HG03108 (cell line): Measurements from ENCODE around the gene CLEC17A.
A peak's percentile ranks its signal among the peaks of the same experiment; 100 is the strongest.
"Not testable (repeated sequence)": the region's sequence is repeated elsewhere in the genome, so short reads cannot be mapped to it uniquely, and the experiment has no call there.

ENCODE experiments used
- ATAC-seq: cut with Tn5 transposase; IDR thresholded peaks from one replicate; pipeline ENCODE4 v1.9.1; 2021; ENCODE audit warnings: moderate library complexity; ENCODE audit not compliant: unreplicated experiment

Gene CLEC17A, protein sequence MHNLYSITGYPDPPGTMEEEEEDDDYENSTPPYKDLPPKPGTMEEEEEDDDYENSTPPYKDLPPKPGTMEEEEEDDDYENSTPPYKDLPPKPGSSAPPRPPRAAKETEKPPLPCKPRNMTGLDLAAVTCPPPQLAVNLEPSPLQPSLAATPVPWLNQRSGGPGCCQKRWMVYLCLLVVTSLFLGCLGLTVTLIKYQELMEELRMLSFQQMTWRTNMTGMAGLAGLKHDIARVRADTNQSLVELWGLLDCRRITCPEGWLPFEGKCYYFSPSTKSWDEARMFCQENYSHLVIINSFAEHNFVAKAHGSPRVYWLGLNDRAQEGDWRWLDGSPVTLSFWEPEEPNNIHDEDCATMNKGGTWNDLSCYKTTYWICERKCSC

DNA sequence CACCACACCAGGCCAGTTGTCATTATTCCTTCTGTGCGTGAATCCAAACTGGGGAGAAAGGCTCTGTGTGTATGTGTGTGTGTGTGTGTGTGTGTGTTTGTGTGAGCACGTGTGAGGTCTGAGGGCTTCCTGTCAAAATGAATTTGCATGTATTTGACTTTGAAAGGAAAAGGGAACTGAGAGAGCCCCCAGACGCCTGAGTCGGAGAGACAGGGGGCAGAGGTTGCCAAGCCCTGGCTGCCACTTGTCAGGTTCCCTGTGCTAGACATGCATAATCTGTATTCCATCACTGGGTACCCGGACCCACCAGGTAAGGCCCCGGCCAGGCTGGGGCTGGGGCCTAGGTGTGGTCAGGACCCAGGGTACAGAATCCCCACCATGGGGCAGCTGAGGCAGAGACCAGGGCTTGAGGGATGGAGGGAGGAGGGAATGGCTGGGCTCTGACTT lies at the start of gene CLEC17A:
Gene CLEC17A, plus strand, starts transcription at position 191 of the 447 bp plus-strand sequence. Its CDS starts 77 bp downstream, at position 268.
- no peak for ATAC-seq

DNA sequence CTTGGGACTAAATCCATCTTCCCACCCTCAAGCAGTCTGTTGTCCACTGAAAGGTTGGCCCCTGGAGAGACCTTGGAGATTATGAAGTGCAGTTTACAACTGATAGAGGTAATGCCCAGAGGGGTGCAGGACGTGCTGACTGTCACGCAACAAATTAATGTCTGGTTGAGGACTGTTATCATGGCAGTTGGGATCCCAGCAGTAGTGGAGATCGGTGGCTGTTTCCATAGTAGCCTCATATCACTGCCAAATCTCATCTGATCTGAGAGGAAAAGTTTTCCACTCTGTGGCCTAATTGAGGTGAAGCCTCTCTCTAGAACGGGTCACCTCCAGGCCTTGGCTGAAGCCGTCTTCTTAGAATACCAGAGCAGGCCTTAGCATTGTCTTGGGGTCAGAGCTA lies 49.4 kb upstream of the CLEC17A start:
- ATAC-seq = no peak

DNA sequence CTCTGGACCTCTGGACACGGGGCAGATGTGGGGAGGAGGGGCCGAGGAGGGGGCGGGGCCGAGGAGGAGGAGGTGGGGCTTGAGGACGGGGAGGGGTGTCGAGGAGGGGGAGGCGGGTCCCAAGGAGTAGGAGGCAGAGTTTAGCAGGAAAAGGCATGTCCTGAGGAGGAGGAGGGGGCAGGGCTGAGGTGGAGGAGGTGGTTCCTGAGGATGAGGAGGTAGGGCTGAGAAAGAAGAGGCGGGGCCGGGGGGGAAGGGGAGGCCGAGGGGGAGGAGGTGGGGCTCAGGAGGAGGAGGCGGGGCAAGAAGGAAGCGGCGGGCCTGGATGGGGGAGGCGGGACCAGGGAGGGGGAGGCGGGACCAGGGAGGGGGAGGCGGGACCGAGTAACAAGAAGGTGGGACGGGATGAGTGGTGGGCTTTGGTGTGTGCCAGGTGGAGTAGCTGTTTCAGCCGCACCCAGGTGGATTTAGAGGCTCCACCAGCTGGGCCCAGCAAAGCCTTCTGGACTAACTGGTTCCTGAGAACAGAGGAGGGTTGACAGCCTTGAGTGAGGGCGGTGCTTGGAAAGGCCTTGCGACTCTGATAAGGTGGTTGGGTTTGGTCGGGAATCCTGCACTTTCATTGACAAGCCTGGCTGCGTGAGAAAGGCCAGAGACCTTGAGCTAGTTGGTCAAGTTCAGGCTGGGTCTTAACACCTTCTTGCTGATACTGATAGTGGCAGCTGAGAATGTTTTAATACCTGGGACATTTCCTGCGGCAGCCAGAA lies 45.8 kb upstream of the CLEC17A start:
- ATAC-seq = no peak

DNA sequence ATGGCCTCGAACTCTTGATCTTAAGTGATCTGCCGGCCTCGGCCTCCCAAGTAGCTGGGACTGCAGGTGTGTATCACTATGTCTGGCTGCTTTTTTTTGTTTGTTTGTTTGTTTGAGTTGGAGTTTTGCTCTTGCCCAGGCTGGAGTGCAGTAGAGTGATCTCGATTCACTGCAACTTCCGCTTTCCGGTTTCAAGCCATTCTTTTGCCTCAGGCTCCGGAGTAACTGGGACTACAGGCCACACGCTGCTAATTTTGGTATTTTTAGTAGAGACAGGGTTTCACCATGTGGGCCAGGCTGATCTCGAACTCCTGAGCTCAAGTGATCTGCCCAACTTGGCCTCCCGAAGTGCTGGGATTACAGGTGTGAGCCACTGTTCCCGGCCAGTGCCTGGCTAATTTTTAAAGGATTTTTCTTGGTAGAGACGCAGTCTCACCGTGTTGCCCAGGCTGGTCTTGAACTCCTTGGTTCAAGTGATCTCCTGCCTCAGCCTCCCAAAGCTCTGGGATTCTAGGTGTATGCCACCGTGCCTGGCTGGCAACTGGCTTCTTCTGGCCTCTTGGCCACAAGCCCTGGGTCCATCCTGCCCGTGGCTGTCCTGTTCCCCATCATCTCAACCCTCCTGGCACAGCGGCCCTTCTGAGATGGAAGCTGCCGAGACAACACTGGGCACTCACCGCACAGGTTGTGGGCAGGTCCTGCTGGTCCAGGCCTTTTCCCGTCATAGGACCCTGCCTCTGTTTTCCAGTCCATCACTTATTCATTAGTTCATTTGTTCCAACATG lies 42.0 kb upstream of the CLEC17A start:
- ATAC-seq = no peak

DNA sequence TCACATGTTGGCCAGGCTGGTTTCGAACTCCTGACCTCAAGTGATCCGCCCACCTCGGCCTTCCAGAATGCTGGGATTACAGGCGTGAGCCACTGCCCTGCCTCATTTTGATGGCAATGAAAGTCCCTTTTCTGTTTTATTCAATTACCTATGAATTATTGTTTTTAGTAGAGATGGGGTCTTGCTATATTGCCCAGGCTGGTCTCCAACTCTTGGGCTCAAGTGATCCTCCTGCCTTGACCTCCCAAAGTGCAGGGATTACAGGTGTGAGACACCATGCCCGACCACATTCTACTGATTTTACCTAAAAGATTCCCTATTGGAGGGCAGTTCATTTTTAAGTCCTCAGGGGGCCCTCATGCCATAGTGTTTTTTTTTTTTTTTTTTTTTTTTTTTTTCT lies 40.9 kb upstream of the CLEC17A start:
- ATAC-seq = not testable (repeated sequence)

DNA sequence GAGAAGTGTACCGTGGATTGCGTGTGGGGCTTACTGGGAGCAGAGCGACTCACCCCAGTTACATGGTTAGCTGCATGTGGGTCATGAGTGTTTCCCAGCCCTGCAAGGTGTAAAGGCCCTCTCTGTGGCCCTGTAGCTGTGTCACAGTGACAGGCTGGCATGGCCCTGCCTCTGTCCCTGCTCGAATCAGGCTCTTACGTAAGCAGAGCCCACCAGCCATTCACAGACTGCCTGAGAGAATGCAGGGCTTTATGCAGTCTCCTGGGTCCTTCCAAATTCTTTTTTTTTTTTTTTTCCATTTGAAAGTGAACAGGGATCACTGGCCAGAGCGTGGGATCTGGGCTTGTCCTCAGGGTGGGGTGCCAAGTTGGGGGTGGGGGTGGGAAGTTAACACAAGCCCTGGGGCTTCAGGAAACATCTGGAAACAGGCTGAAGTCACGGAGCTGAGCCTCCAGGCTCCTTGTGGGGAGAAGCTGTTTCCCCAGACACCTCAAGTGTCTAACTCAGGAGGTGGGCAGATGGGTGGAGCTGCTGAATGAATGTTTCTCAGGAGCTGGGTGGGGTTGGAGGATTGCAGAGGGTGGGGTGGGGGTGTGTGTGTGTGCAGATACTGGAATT lies 40.1 kb upstream of the CLEC17A start:
- no peak for ATAC-seq

DNA sequence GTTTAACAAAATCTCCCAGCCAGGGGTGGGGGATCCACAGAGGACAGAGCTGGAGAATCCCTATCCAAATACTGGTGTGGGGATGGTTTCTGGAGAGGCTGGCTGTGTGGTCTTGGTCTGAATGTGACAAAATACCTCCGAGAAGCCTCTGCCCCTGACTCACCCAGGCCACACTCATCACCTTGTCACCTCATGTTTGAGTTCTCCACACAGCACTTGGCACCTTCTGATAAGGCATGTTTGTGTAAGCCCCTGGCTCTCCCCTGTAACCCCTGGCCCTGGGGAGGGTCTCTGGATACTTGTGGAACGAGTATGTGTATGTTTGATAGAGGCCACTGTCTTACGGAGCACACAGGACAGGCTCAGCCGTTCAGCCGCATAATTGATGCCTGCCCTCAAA lies 38.8 kb upstream of the CLEC17A start:
- no peak for ATAC-seq

DNA sequence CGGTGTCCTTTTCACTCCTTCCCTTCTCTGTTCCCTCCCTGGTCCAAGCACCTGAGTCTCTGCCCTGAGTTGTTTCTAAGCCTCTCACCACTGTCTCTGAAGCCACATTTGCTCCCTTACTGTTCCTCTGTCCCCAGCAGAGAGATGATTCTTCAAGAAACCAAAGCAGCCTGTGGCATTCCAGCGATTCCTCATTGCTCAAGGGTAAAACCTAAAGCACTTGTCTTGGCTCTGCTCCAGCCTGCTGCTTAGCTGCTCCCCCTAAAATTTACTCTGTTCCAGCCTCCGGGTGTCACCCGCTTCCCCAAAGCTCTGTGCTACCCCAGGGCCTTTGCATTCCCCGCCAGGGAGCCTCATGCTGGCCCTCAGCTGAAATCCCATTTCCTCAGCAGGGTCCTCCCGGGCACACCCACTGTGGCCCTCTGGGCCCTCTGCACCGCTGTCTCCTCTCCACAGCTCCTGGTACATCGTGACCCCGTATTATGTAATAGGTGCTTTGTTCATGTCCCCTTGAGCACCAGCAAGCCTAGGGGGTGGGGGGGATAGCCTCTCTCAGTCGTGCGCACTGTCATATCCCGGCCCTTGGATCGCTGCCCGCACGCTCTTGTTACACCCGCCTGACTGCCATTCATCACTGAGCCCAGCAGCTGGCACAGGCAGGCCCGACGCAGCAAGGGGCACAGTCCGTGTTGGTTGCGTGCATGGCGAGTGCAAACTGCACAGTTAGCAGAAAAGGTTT lies 37.7 kb upstream of the CLEC17A start:
- no peak for ATAC-seq

DNA sequence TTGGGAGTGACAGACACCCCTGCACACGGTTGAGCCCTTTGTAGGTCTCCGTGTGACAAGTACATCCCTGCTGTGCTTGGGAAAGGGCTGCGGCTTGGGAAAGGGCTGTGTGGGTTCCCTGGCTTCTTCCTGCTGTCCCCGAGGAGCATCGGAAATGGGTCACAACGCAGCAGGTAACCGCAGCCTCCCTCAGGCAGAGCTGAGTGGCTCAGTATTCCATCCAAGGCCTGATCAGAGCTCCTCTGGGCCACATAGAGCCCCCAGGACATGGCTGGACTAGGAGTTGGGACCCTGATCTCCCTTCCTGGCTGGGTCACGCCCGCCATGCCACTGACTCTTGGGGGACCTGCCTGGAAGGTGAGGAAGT lies 37.2 kb upstream of the CLEC17A start:
- ATAC-seq = no peak

DNA sequence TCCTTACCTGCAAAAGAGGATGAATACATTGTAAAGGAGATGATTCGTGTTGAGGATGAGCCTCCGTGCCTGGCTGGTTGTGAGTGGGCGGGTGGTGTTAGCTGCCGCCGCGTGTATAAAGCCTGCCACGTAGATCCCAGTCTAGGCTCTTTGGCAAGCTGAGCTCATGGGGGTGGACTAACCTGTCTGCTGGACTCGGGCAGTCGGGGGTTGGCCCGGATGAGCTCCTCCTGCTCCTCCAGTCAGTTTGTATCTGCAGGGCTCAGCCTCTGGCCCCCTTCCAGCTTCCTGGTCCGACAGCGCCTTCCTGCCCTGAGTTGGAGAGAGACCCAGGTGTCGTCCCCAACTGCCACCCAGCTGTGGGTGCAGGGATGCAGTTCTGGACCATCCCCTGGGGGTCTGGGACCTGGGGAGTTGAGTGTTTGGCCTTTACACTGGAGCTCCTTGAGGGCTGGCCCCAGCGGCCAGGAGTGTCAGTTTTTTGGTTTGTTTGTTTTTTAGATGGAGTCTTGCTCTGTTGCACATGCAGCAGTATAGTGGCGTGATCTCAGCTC lies 32.6 kb upstream of the CLEC17A start:
- no peak for ATAC-seq

DNA sequence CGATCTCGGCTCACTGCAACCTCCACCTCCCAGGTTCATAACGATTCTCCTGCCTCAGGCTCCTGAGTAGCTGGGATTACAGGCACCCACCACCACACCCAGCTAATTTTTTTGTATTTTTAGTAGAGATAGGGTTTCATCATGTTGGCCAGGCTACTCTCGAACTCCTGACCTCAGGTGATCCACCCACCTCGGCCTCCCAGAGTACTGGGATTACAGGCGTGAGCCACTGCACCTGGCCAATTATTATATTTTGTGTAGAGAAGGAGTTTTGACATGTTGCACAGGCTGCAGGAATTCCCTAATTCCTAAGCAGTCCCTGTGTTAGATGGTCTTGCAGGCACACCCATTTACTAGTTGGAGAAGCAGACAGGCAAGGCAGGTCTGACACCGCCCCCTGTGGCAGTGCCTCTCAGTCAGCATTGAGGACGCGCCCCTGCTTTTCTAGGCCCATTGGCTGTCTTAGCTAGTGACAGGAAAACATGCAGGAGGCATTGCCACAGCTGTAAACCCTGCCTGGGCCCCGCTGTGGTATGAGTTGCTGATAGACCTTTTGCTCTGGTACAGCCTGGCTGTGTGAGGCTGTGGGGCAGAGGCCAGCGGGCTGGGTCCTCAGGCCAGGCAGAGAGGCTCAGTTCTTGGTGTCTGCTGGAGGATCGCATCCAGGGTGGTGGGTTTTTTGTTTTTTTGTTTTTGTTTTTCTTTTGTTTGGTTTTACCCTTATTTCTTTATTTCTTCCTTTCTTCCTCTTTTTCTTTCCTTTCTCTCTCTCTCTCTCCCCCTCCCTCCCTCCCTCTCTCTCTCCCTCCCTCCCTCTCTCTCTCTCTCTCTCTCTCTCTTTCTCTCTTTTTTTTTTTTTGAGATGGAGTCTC lies 31.5 kb upstream of the CLEC17A start:
- peak; percentile 52 for ATAC-seq

DNA sequence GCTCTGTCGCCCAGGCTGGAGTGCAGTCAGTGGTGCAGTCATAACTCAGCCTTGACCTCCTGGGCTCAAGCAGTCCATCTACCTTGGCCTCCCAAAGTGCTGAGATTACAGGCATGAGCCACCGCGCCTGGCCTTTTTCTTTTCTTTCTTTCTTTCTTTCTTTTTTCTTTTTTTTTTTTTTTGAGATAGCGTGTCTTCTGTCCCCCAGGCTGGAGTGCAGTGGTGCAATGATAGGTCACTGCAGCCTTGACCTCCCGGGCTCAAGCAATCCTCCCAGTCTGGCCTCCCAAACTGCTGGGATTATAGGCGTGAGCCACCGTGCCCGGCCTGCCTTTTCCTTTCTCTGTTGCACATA lies 30.9 kb upstream of the CLEC17A start:
- not testable (repeated sequence) for ATAC-seq

DNA sequence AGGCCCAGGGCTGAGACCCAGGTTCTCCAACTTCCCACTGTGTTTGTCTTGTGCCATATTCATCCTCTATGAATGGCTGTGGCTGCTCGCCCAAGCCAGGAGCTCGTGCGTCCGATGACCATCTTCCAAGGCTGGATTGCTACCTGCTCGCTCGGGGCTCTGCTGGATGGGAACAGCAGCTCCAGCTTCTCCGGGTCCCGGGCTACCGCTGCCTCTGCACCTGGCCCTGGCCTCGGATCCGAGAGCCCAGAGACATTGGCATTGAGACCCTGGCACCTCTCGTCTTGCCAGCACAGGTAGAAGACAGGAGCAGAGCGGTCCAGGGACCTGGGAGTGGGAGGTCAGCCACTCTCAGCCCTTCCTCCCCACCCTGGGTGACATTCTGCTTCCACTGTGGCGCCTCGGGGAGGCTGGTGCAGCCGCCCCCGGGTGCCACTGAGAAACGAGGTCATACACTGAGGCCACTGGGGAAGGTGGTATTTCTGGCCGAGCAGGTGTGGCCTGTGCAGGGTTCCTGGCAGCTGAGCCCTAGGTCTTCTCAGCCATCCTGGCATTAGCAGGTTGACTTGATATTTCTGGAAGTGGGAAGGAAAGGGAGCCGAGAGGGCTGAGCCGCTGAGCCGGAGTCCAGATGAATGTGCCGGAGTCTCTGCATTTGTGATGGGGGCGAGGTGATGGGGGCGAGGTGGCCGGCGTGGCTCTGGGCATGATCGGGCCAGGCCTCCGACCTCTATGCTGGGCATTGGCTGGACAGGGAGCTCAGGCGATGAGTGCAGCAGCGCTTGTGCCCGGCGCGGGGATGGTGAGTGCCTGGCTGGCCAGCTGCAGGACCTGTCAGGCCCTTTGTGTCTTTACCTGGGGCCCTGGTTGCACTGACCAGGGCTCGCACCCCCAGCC lies 29.6 kb upstream of the CLEC17A start:
- no peak for ATAC-seq

DNA sequence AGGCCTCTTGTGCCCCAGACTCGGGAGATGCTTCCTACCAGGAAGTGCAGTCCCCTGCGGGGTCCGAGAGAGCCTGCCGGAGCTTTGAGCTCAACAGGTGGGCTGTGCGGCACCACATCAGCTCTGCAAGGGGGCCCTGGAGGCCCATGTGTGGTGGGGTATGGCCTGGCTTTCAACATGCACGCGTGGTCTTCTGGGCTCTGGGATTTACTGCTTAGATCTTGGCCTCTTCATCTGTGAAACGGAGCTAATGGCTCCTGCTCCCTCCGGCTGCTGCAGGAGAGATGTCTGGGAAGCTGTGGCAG lies 29.0 kb upstream of the CLEC17A start:
- ATAC-seq = no peak

DNA sequence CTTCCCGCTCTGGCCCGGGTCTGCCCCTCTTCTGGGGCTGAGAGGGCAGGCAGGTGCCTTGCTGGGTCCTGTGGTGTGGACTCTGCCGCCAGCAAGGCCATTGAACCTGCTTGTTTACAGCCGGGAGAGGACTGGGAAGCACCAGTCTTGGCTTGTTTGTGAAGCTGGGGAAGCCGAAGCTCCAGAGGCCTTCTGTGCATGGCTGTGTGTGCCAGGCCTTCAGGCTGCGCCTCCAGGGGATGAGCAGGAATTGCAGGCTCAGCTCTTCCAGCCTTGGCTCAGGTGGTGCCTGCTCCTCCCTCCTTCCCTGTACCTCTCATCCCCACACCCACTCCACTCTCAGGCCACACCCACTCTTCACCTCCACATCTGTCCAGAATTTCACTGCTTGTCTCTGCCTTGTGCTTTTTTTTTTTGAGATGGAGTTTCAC lies 28.5 kb upstream of the CLEC17A start:
- ATAC-seq = no peak

DNA sequence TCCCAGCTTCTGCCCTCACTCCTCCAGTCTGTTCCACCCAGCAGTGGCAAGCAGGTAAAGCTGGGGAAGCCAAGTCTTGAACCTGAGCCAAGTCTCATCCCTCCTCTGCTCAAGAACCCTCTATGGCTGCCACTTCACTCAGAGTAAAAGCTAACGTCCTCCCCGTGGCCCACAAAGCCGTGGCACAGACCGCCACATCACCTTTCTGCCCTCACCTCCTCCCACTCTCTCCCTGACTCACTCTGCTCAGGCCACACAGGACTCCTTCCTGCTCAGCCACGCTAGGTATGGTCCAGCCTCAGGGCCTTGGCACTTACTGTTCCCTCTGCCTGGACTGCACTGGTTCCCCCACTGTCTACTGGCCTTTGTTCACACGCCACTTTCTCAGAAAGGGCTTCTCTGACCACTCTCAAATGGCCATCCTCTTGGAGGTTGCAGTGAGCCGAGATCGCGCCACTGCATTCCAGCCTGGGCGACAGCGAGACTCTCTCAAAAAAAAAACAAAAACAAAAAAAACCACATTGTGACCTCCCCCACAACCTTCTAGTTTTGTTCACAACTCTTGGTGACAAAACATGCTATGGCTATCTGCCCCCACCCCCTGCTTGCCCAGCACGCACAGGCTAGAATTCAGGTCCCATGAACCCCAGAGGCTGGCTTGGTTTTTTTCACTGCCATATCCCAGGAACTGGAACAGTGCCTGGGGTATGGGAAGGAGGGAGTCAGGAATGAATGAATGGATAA lies 26.8 kb upstream of the CLEC17A start:
- ATAC-seq = no peak

DNA sequence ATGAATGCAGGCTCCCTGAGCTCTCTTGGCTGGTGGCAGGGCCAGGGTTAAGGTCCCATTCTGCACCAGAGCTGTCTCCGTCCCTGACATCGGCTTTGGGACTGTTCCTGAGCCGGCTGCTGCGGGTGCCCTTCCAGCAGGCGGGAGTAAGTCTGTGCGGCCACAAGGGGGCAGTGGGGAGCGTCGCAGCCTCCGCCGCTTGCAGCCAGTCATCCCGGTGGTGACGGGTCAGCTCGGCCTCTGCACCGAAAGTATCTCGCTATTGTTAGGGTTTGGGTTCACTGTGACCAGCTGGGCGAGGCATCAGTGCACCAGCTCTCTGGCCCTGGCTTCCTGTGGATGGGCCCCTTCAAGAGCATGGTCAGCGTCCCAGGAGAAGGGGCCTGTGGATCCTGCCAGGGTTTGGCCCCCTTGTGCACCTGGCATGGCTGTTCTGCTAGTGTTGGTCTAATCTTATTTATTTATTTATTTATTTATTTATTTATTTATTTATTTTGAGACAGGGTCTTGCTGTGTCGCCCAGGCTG lies 26.2 kb upstream of the CLEC17A start:
- ATAC-seq = peak; percentile 59
